ENCODE data around the gene B4GALT3. TPM values are rescaled to one million over a fixed set of nuclear protein-coding genes. Genes with fewer than 3 reads are reported as not detected.

Gene B4GALT3
- total and polyA plus RNA-seq, 9 of the 15 experiments (the other 6 are each of a cell fraction or from before 2014, with no cell fraction given): 31.2 to 103 (median 46.1) TPM

DNA sequence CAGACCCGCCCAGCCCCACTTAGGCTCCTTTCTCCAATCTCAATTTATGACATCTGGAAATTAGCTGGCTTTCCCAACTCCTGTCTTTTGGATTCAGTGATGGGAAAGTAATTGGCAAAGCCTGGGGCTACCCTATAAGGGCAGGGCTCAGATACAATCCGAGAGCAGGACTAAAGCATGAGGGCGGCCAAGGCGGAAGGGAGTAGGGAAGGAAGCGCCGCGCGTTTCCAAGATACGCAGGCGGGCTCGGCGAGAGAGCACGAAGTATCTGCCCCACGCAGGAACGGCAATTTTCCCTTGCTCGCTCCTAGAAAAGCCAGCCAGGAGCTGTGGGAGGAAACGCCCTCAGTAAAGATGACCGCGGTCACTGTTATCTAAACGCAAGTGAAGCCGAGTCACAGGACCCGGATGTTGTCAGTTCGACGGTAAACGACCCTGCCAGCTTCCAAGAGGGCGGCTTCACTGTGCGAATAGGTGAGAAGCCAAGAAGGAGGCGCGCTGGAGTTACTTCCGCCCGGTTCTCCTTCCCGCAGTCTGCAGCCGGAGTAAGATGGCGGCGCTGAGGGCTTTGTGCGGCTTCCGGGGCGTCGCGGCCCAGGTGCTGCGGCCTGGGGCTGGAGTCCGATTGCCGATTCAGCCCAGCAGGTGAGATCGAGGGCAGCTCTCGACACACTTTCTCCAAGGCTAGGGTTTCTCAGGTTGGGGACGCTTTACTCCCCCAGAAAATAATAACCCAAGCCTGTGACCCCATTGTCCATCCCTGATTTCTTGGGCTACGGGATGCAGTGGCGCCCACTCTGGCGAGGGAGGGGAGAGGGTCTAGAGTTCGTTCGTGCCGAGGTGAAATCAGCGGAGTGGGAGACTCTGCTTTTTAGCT is 24.8 kb upstream of the B4GALT3 start, which contains the start of gene NDUFS2 (continued):
- TF ChIP-seq, protein P1, sequence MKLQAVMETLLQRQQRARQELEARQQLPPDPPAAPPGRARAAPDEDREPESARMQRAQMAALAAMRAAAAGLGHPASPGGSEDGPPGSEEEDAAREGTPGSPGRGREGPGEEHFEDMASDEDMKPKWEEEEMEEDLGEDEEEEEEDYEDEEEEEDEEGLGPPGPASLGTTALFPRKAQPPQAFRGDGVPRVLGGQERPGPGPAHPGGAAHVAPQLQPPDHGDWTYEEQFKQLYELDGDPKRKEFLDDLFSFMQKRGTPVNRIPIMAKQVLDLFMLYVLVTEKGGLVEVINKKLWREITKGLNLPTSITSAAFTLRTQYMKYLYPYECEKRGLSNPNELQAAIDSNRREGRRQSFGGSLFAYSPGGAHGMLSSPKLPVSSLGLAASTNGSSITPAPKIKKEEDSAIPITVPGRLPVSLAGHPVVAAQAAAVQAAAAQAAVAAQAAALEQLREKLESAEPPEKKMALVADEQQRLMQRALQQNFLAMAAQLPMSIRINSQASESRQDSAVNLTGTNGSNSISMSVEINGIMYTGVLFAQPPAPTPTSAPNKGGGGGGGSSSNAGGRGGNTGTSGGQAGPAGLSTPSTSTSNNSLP (IDR thresholded peaks at IDR 0.05; ENCODE audit: borderline replicate concordance, low read depth, low read length): no peak
- TF ChIP-seq GABPB2 (CRISPR knock-in tag; conservative IDR thresholded peaks at IDR 0.05): no peak
- TF ChIP-seq, protein P2, sequence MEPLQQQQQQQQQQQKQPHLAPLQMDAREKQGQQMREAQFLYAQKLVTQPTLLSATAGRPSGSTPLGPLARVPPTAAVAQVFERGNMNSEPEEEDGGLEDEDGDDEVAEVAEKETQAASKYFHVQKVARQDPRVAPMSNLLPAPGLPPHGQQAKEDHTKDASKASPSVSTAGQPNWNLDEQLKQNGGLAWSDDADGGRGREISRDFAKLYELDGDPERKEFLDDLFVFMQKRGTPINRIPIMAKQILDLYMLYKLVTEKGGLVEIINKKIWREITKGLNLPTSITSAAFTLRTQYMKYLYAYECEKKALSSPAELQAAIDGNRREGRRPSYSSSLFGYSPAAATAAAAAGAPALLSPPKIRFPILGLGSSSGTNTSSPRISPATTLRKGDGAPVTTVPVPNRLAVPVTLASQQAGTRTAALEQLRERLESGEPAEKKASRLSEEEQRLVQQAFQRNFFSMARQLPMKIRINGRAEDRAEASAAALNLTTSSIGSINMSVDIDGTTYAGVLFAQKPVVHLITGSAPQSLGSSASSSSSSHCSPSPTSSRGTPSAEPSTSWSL (CRISPR knock-in tag; IDR thresholded peaks at IDR 0.05; ENCODE audit: borderline replicate concordance): no peak
- TF ChIP-seq, protein P3, sequence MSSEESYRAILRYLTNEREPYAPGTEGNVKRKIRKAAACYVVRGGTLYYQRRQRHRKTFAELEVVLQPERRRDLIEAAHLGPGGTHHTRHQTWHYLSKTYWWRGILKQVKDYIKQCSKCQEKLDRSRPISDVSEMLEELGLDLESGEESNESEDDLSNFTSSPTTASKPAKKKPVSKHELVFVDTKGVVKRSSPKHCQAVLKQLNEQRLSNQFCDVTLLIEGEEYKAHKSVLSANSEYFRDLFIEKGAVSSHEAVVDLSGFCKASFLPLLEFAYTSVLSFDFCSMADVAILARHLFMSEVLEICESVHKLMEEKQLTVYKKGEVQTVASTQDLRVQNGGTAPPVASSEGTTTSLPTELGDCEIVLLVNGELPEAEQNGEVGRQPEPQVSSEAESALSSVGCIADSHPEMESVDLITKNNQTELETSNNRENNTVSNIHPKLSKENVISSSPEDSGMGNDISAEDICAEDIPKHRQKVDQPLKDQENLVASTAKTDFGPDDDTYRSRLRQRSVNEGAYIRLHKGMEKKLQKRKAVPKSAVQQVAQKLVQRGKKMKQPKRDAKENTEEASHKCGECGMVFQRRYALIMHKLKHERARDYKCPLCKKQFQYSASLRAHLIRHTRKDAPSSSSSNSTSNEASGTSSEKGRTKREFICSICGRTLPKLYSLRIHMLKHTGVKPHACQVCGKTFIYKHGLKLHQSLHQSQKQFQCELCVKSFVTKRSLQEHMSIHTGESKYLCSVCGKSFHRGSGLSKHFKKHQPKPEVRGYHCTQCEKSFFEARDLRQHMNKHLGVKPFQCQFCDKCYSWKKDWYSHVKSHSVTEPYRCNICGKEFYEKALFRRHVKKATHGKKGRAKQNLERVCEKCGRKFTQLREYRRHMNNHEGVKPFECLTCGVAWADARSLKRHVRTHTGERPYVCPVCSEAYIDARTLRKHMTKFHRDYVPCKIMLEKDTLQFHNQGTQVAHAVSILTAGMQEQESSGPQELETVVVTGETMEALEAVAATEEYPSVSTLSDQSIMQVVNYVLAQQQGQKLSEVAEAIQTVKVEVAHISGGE (CRISPR knock-in tag; IDR thresholded peaks at IDR 0.05): peak in 2 of 3 experiments; percentile 16 to 86; a peak in 2 of 6 replicates
- TF ChIP-seq HDAC2 (IDR thresholded peaks at IDR 0.05): peak; percentile 68
- 0 out of 2 replicates have a peak, but pooled peaks have one; percentile 8 for TF ChIP-seq ERF (CRISPR knock-in tag; IDR thresholded peaks at IDR 0.05)
- no peak for TF ChIP-seq TAF15 (IDR thresholded peaks at IDR 0.05; ENCODE audit: low read depth, low read length)
- TF ChIP-seq SRSF9 (IDR thresholded peaks at IDR 0.05; ENCODE audit: borderline replicate concordance, low read depth, low read length): no peak
- TF ChIP-seq U2AF1 (optimal IDR thresholded peaks at IDR 0.05; ENCODE audit: low read depth, low read length): no peak
- TF ChIP-seq CCAR2 (IDR thresholded peaks at IDR 0.05; ENCODE audit: low read depth, low read length): no peak
- TF ChIP-seq NFATC3 (IDR thresholded peaks at IDR 0.05): no peak
- TF ChIP-seq POLR2B (IDR thresholded peaks at IDR 0.05; ENCODE audit: low read depth, partially characterized antibody): peak; percentile 62
- TF ChIP-seq MCM5 (IDR thresholded peaks at IDR 0.05; ENCODE audit: low read depth): no peak
- TF ChIP-seq HDAC1 (IDR thresholded peaks at IDR 0.05): peak in 1 of 2 experiments; percentile 44; a peak in 2 of 4 replicates
- no peak for TF ChIP-seq SAFB (IDR thresholded peaks at IDR 0.05; ENCODE audit: borderline replicate concordance, low read depth, low read length)
- TF ChIP-seq, protein P4, sequence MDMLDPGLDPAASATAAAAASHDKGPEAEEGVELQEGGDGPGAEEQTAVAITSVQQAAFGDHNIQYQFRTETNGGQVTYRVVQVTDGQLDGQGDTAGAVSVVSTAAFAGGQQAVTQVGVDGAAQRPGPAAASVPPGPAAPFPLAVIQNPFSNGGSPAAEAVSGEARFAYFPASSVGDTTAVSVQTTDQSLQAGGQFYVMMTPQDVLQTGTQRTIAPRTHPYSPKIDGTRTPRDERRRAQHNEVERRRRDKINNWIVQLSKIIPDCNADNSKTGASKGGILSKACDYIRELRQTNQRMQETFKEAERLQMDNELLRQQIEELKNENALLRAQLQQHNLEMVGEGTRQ (CRISPR knock-in tag; IDR thresholded peaks at IDR 0.05): no peak
- TF ChIP-seq RCOR1 (IDR thresholded peaks at IDR 0.05; ENCODE audit: borderline replicate concordance in 1 of 2, low read depth in 2 of 2, low read length in 2 of 2): peak in 1 of 2 experiments; percentile 37; a peak in 3 of 4 replicates
- TF ChIP-seq KDM2B (CRISPR knock-in tag; IDR thresholded peaks at IDR 0.05): 0 out of 2 replicates have a peak, but pooled peaks have one; percentile 54
- TF ChIP-seq ZNF146 (CRISPR knock-in tag; IDR thresholded peaks at IDR 0.05; ENCODE audit: unreplicated experiment): no peak

All from K562 (cell line).